Chondrocyte (in vitro differentiated cells): ENCODE data around the gene TSEN54. TPM values are rescaled to one million over a fixed set of nuclear protein-coding genes. Genes with fewer than 3 reads are reported as not detected.

Experiments
- DNase-seq: peaks from one replicate; pipeline ENCODE4 v3.0.0; 2021; ENCODE audit warnings: mixed read lengths, low spot score
- H3K27ac Mint-ChIP-seq: one replicate; pipeline ENCODE4 v1.8.0; 2021; ENCODE audit warnings: mild to moderate bottlenecking, moderate library complexity, mixed read lengths; ENCODE audit not compliant: unreplicated experiment
- H3K27me3 Mint-ChIP-seq: 2 replicates; pipeline ENCODE4 v1.8.0; 2021; ENCODE audit warnings: low read depth, mixed read lengths
- H3K36me3 Mint-ChIP-seq: 2 replicates; pipeline ENCODE4 v1.8.0; 2021; ENCODE audit warnings: low read depth, mixed read lengths
- H3K4me1 Mint-ChIP-seq: 2 replicates; pipeline ENCODE4 v1.8.0; 2021; ENCODE audit warnings: low read depth, mild to moderate bottlenecking, mixed read lengths
- H3K4me3 Mint-ChIP-seq: one replicate; pipeline ENCODE4 v1.8.0; 2021; ENCODE audit warnings: mild to moderate bottlenecking, moderate library complexity, mixed read lengths; ENCODE audit not compliant: unreplicated experiment
- H3K9me3 Mint-ChIP-seq: 2 replicates; pipeline ENCODE4 v1.8.0; 2021; ENCODE audit warnings: low read depth, mixed read lengths
- total RNA-seq: library from RNA; stranded (reverse); gene quantifications from 3 replicates; pipeline ENCODE4 v1.2.1, GENCODE V29; 2021
- TF ChIP-seq, protein P1 (sequence below): fragments of 200-600 bp; sonication (generic); IDR thresholded peaks from 2 replicates; pipeline ENCODE4 v1.5.0; 2021; ENCODE audit warnings: antibody characterized with exemption, mild to moderate bottlenecking, moderate library complexity

The TSEN54 gene
- total RNA-seq, 1 donor from 2014 or later: 12.2 TPM

DNA sequence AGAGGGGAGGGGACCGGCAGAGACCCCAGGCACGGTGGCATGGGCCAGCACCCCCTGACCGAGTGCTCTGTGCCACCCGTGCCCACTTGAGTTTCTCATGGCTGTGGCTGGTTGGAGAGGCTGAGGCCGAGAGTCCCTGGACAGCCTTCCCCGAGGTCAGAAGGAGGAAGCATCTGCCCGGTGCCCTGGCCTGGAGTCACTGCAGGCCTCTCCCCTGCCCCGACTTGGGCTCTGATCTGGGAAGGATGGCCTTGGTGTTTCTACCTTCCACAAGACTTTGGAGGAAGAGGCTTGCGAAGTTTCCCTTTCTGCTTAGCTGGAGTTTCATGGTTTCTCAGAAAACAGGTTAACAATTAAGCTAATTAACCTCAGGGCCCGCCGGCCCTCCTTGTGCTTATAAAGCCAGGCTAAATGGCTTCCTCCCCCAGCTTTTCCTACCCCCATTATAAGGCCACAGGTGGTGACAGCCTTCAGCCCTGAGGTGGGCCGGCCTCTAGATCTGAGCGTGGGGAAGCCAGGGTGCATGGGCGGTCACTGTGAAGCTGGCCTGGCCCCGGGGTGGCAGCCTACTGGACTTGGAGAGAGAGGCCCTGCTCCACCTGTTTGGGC is 26.5 kb downstream of the TSEN54 start:
- Mint-ChIP-seq H3K4me1 (no peaks in the 10 kb centered on the region), H3K27ac (no peak overlapping the region), H3K4me3 (no peak overlapping the region), H3K9me3 (no peaks in the 10 kb centered on the region), H3K36me3 (no peaks in the 10 kb centered on the region), H3K27me3 (peaks cover 3% of the 10 kb centered on the region)
- TF ChIP-seq, protein P1, sequence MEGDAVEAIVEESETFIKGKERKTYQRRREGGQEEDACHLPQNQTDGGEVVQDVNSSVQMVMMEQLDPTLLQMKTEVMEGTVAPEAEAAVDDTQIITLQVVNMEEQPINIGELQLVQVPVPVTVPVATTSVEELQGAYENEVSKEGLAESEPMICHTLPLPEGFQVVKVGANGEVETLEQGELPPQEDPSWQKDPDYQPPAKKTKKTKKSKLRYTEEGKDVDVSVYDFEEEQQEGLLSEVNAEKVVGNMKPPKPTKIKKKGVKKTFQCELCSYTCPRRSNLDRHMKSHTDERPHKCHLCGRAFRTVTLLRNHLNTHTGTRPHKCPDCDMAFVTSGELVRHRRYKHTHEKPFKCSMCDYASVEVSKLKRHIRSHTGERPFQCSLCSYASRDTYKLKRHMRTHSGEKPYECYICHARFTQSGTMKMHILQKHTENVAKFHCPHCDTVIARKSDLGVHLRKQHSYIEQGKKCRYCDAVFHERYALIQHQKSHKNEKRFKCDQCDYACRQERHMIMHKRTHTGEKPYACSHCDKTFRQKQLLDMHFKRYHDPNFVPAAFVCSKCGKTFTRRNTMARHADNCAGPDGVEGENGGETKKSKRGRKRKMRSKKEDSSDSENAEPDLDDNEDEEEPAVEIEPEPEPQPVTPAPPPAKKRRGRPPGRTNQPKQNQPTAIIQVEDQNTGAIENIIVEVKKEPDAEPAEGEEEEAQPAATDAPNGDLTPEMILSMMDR: no peak
- no peak for DNase-seq

DNA sequence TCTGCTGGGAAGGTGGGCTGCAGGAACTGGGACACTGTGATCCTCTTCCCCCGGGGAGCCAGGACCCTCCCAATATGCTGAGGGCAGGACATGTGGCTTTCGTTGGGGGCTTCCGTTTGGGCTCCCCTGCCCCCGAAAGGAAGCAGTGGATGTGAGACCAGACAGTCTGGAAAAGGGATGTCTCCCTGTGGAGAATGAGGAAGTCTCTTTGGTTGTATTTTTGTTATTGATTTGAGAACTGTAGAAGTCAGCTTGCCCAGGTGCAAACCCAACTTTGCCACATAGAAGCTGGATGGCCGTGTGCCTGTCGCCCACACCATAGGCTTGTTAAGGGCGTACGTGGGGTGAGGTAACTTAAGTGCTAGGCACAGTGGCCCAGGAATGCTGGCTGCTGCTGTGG is 27.9 kb downstream of the TSEN54 start:
- Mint-ChIP-seq H3K27me3 (peaks cover 3% of the 10 kb centered on the region), H3K27ac (no peak overlapping the region), H3K4me3 (no peak overlapping the region), H3K4me1 (no peaks in the 10 kb centered on the region), H3K36me3 (no peaks in the 10 kb centered on the region), H3K9me3 (no peaks in the 10 kb centered on the region)
- no peak for DNase-seq
- TF ChIP-seq, protein P1: no peak

DNA sequence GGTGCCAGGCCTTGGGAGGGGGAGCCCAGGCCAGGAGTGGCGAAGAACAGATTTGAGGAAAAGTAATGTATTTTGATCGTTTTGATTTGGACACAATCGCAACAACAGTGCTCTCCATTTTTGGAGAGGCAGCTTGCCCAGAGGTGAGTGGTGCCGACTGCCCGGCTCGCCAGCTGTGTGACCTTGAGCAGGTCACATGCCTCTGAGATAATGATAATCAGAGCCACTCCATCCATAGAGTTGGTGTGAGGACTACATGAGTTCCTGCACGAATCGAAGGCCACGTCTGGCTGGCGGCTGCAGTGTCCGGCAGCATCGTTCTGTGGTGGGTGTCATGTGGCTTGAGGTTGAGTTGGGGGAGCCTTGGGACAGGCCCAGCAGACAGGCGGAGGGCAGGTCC is 29.9 kb downstream of the TSEN54 start:
- DNase-seq: no peak
- TF ChIP-seq, protein P1: no peak
- no peaks in the 10 kb centered on the region for H3K9me3 Mint-ChIP-seq
- no peak overlapping the region for H3K4me3 Mint-ChIP-seq
- H3K36me3 Mint-ChIP-seq: no peaks in the 10 kb centered on the region
- H3K4me1 Mint-ChIP-seq: no peaks in the 10 kb centered on the region
- peaks cover 3% of the 10 kb centered on the region for H3K27me3 Mint-ChIP-seq
- no peak overlapping the region for H3K27ac Mint-ChIP-seq

DNA sequence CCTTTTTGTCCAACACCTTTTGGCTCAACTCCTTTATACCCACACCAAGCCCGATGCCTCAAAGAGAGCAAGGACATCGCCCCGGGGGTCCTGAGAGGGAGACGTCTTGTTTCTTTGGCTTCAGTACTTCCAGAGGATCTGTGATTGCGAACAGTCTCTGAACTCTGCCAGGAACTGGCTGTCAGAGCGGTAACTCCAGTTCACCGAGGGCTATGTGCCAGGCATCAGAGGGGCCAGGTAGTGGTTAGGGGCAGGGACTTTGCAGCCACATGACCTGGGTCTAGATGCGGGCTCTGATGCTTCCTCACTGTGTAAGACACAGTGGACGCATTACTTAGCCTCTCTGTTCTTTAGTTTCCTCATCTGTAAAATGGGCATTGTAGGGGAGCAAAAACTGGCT is 30.8 kb downstream of the TSEN54 start:
- Mint-ChIP-seq H3K27ac (no peak overlapping the region), H3K9me3 (no peaks in the 10 kb centered on the region)

DNA sequence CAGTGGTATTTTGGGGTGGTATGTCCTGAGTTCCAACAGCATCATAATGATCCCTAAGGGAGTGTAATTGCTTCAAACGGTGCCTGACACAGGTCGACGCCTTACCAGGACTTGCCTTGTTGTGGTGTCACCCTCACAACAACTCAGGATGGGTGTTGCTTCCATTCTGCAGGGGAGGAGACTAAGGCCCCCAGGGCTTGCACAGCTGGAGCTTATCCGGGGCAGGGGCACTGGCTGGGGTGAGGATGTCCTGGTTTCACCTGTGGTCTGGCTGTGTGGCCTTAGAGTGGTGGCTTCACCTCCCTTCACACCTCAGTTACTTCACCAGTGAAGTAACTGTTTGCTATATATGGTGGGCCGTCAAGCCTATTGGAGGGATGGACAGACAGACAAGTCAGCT is 32.5 kb downstream of the TSEN54 start:
- no peak for DNase-seq
- H3K27me3 Mint-ChIP-seq: peaks cover 3% of the 10 kb centered on the region
- H3K4me3 Mint-ChIP-seq: no peak overlapping the region
- TF ChIP-seq, protein P1: no peak
- no peak overlapping the region for H3K27ac Mint-ChIP-seq
- peaks cover 13% of the 10 kb centered on the region for H3K4me1 Mint-ChIP-seq
- H3K36me3 Mint-ChIP-seq: no peaks in the 10 kb centered on the region
- H3K9me3 Mint-ChIP-seq: no peaks in the 10 kb centered on the region

More for the DNA sequence above, 30.8 kb downstream of the TSEN54 start:
- H3K36me3 Mint-ChIP-seq: no peaks in the 10 kb centered on the region
- TF ChIP-seq, protein P1: no peak
- peaks cover 3% of the 10 kb centered on the region for H3K27me3 Mint-ChIP-seq
- no peaks in the 10 kb centered on the region for H3K4me1 Mint-ChIP-seq
- no peak overlapping the region for H3K4me3 Mint-ChIP-seq
- no peak for DNase-seq
